ENCODE data around the gene CNN1. TPM values are rescaled to one million over a fixed set of nuclear protein-coding genes. Genes with fewer than 3 reads are reported as not detected.

Gene CNN1
- total and polyA plus RNA-seq, 2 of the 8 experiments (the other 6 are each of a cell fraction or from before 2014, with no cell fraction given) = 29.8 to 50.8 TPM

DNA sequence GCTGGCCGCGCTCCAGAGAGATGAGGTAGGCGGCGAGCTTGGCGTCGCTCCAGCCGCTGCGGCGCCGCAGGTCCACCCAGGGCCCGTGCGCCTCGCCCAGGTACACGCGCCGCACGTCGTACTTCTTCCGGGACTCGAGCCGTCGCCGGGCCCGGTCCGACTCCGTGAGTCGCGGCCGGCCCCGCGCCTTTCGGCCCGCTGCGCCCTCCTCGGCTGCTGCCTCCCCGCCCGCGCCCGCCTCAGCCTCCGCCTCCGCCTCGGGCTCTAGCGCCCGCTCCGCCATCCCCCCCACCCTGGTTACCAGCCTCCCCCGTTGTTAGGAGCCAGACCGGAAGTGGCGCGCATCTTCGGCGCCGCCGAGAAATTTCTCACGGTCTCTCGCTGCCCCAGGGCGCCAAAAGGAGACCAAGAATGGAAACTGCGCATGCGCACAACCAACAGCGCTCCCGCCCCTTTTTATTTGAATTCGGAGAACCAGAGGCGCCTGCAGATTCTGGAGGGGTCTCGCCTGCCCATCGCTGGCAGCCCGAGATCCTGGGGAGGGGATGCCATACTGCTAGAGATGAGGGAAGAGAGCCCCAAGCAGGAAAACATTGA lies 33.0 kb upstream of the CNN1 start, which contains the start of gene ZNF653 (continued):
- TF ChIP-seq CHD7 (IDR thresholded peaks at IDR 0.05; ENCODE audit: insufficient replicate concordance, low read length) = no peak
- TF ChIP-seq CTBP2 (IDR thresholded peaks at IDR 0.05; ENCODE audit: borderline replicate concordance, insufficient read depth, insufficient read length, low read length) = no peak
- TF ChIP-seq KDM4A (IDR thresholded peaks at IDR 0.05; ENCODE audit: low read depth, low read length, severe bottlenecking) = peak; percentile 50
- peak; percentile 88 for TF ChIP-seq PHF8 (conservative IDR thresholded peaks at IDR 0.05; ENCODE audit: low read depth, low read length)
- TF ChIP-seq YY1 (IDR thresholded peaks at IDR 0.05; ENCODE audit: low read depth, low read length) = no peak
- TF ChIP-seq, protein P1, sequence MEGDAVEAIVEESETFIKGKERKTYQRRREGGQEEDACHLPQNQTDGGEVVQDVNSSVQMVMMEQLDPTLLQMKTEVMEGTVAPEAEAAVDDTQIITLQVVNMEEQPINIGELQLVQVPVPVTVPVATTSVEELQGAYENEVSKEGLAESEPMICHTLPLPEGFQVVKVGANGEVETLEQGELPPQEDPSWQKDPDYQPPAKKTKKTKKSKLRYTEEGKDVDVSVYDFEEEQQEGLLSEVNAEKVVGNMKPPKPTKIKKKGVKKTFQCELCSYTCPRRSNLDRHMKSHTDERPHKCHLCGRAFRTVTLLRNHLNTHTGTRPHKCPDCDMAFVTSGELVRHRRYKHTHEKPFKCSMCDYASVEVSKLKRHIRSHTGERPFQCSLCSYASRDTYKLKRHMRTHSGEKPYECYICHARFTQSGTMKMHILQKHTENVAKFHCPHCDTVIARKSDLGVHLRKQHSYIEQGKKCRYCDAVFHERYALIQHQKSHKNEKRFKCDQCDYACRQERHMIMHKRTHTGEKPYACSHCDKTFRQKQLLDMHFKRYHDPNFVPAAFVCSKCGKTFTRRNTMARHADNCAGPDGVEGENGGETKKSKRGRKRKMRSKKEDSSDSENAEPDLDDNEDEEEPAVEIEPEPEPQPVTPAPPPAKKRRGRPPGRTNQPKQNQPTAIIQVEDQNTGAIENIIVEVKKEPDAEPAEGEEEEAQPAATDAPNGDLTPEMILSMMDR (IDR thresholded peaks at IDR 0.05; ENCODE audit: control extremely low read depth in 1 of 3, insufficient read depth in 1 of 3, low read depth in 1 of 3, low read length in 3 of 3) = no peak
- TF ChIP-seq TAF7 (optimal IDR thresholded peaks at IDR 0.05; ENCODE audit: borderline replicate concordance, low read depth, low read length) = no peak
- TF ChIP-seq CHD1 (IDR thresholded peaks at IDR 0.05; ENCODE audit: low read depth, low read length) = no peak
